Activated CD4-positive, alpha-beta T cell treated with anti-CD3 and anti-CD28 coated beads, Interleukin-2, Interleukin-6, amounts not matched to agents 100 ng/mL and 50 ng/mL, durations not matched to agents 16 hours and 8 hours (primary cell): ENCODE results near the gene SPART.
"Not testable (repeated sequence)": the region's sequence is repeated elsewhere in the genome, so short reads cannot be mapped to it uniquely, and the experiment has no call there.

Experiments
- DNase-seq: peaks from one replicate; pipeline ENCODE4 v3.0.0-alpha.2; 2020

Gene SPART

GRCh38 chr13:36310417-36311108 is 35.6 kb downstream of the SPART start:
- DNase-seq = no peak

- no peak for DNase-seq
Observed at GRCh38 chr13:36302289-36302688, 43.9 kb downstream of the SPART start.

GRCh38 chr13:36299469-36299868 is 46.7 kb downstream of the SPART start:
- DNase-seq = not testable (repeated sequence)

DNA sequence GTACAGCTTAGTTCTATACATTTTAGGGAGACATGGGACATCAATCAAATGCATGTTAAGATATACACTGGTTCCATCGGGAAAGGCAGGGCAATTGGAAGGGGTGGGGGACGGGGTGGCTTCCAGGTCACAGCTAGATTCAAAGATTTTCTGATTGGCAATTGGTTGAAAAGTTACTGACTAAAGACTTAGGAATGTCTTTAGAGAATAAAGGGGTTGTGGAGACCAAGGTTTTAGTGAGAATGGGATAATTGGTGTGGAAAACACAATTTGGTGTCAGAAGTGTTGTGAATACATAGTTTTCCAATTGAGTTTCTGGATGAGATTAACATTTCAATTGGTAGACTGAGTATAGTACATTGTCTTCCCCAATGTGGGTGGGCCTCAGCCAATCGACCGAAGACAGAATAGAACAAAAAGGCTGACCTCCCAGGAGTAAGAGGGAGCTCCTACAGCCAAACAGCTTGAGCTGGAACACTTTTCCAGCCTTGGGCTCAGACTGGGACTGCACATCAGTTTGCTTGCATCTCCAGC is 47.6 kb downstream of the SPART start:
- no peak for DNase-seq

DNA sequence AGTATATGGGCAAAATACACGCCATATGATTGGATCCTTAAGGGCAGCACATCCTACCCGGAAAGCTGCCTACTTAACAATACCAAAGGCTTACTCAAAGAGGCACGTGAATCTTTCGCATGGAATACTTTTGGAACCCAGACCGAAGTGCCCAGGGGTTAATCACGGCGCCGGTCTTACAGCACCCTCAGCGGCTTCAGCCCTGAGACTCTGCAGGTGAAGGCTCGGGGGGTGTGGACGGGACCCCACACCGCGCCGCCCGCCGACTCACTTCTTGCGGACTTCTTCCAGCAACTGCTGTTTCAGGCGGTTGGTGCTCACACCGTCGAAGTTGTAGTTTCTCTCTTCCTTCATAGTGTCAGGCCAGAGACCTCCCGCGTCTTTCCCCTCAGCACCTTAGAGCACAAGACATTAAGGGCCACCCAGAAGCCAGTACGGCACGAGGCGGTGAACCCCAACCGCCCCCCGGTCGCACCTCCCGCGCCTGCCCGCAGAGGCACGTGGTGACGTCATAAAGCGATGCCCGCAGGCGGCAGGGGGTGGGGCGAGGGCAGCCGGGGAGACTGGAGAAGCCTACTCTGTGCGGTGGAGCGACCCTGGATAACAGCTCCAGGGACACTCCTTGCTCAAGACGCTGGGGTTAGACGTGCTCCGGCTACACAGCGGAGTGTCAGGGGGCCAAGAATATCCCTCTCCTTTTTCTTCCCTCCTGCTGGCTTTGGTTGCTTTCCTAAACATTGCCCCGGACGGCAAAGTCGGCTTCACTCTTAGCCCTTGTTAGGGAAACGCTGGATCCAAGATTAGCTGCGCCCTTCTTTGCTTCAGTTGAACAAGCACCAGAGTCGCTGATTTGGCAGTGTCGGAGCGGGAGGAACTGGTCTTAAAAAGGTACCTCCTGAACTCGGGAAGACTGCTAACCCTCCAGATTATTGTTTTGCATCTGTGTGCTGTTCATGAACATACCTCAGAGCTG is 48.5 kb downstream of the SPART start, which contains the start of gene CCDC169:
Gene CCDC169, minus strand, starts transcription at position 449 of the 973 bp plus-strand sequence. Its CDS starts 95 bp downstream, at position 354.
- DNase-seq = peak; percentile 73

GRCh38 chr13:36294096-36294495 is 52.1 kb downstream of the SPART start:
- DNase-seq = no peak

DNA sequence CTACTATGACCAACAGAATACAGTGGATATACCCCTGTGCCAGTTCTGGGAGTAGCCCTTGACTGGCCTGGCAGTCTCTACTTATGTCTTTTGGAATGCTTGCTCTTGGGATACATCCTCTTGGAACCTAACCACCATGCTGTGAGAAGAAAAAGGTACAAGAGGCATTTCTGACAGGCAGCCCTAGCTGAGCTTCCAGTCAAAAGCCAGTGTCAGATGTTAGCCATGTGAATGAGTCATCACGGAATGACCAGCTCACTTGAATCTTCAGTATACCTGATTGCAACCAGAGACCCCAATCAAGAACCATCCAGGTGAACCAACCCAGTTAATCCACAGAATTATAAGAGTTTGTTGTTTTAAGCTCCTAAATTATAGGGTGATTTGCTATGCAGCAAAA is 52.7 kb downstream of the SPART start:
- DNase-seq = no peak

- no peak for DNase-seq
Observed at GRCh38 chr13:36288794-36289391, 57.3 kb downstream of the SPART start.

- DNase-seq = no peak
Observed at GRCh38 chr13:36286006-36286405, 60.2 kb downstream of the SPART start.

GRCh38 chr13:36282821-36283432 is 63.3 kb downstream of the SPART start:
- DNase-seq = peak; percentile 18

DNA sequence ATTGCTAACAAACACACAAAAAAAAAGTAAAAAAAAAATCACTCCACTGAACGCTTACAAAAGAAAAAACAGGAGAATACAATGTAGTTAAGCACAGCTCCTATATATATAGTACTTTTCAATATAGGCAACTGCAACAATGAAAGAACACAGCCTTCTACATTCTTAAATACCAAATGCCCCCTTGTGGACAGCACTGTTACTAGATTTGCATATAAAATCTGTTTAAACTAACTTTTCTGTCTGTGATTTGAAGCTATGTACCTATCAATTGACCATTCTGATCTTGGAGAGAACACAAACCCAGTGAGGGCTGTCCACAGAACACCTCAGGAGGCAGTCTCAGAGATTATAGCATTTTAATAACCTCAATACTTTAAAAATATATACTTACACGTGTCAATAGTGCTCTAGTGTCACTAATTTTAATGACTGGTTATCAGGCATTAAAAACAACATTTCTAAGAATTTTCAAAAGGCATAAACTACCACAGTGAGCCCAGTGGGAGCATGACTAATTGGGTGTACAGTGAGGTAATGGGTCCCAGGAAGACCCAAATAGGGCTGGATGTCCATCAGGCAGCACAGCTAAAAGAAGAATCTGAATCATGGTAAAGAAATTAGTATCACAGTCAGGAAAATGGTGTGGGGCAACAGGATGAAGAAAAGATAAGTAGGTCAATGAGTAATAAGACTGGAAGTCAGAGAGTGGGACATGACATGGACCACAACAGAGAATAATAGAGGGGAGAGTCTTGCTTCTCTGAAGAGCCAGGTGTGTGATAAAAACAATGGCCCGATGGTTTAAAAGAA is 70.8 kb downstream of the SPART start:
- DNase-seq = peak; percentile 37

- no peak for DNase-seq
Observed at GRCh38 chr13:36273431-36273830, 72.8 kb downstream of the SPART start.

GRCh38 chr13:36261976-36262375 is 84.2 kb downstream of the SPART start:
- DNase-seq = no peak

GRCh38 chr13:36261011-36261410 is 85.2 kb downstream of the SPART start:
- no peak for DNase-seq

GRCh38 chr13:36259361-36260137 is 86.6 kb downstream of the SPART start:
- DNase-seq = no peak

DNA sequence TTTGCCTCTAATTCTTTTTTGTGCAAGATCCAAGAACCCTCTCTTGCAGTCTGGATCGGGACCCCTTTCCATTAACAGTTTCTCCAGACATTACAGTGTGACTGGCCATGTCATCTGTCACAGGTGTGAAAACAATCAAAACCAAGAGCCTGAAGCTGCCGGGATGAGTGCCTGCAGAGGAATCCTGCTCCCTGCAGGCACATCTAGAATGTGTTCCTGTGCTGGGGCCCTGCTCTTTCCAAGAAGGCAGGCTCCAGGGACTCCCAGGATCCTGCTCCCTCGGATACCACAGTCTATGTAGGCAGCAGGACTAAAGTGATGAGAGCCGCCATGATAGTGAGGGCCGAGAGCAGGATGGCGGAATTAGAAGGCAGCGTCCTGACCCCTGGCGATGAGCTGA is 87.4 kb downstream of the SPART start:
- no peak for DNase-seq
